Right lobe of liver (tissue), 4 donors: ENCODE data around the gene LRRC18.

Experiments
- CTCF ChIP-seq, 4 donors: fragments of 200-600 bp in 3 of 4; fragments of 450-650 bp in 1 of 4; IDR thresholded peaks; one replicate each; pipeline versions ENCODE4 v1.5.1 to v1.8.0; 2016 to 2022; ENCODE audit warnings: antibody characterized with exemption in 4 of 4, mild to moderate bottlenecking in 2 of 4
- POLR2A ChIP-seq: fragments of 450-650 bp; IDR thresholded peaks from one replicate; pipeline ENCODE4 v1.6.1; 2017; ENCODE audit warnings: antibody characterized with exemption, mild to moderate bottlenecking
- donor health status: DM: no; HTN: no; CAD: no.
- donor health status: DM: no; HTN: no; CAD: no.
- donor health status: DM: no; HTN: yes; CAD: no.

DNA sequence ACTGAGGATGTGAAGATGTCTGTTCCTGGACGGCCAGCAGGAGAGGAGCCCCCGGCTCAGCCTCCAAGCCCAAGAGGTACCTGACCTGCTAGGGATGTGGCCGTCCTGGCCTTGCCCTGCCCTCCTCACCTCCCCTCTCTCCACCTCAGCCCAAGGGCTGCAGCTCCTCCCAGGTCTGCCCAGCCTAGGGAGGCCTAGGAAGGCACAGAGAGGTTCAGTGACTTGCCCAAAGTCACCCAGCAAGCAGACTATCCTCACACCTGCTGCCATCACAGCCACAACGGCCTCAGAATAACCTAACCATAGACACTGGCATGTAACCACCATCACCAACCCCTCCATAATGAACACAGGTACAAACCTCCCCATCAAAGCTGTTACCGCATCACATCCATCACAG is 38.7 kb upstream of the LRRC18 start:
- TF ChIP-seq CTCF (IDR thresholded peaks at IDR 0.05) (no peak), POLR2A (no peak)
